H9 (cell line): ENCODE results near the gene ANAPC2. TPM values are rescaled to one million over a fixed set of nuclear protein-coding genes. Genes with fewer than 3 reads are reported as not detected.

ENCODE experiments used
- DNase-seq: peaks from one replicate; pipeline ENCODE4 v3.0.0-alpha.2; 2017
- H2AFZ ChIP-seq: one replicate; pipeline ENCODE4 v1.6.1; 2013; ENCODE audit warnings: mild to moderate bottlenecking, low read length, control low read depth, moderate library complexity
- H2AK5ac ChIP-seq: 2 replicates; pipeline ENCODE4 v1.6.1; 2013; ENCODE audit warnings: low read length, control low read depth, mixed read lengths; ENCODE audit not compliant: insufficient read length
- H2BK120ac ChIP-seq: one replicate; pipeline ENCODE4 v1.6.1; 2013; ENCODE audit warnings: low read depth, mild to moderate bottlenecking, low read length, control low read depth, inconsistent platforms; ENCODE audit not compliant: poor library complexity, severe bottlenecking
- H2BK12ac ChIP-seq: 2 replicates; pipeline ENCODE4 v1.6.1; 2013; ENCODE audit warnings: low read length, control low read depth, mixed read lengths, low read depth; ENCODE audit not compliant: insufficient read length
- H2BK15ac ChIP-seq: 2 replicates; pipeline ENCODE4 v1.6.1; 2013; ENCODE audit warnings: low read depth, low read length, control low read depth
- H2BK20ac ChIP-seq: one replicate; pipeline ENCODE4 v1.6.1; 2013; ENCODE audit warnings: low read depth, mild to moderate bottlenecking, low read length, control low read depth, inconsistent platforms; ENCODE audit not compliant: poor library complexity, severe bottlenecking
- H2BK5ac ChIP-seq: 2 replicates; pipeline ENCODE4 v1.6.1; 2013; ENCODE audit warnings: low read length, control low read depth, mixed read lengths; ENCODE audit not compliant: insufficient read length
- H3K14ac ChIP-seq: 2 replicates; pipeline ENCODE4 v1.6.1; 2013; ENCODE audit warnings: low read length, control low read depth; ENCODE audit not compliant: insufficient read depth
- H3K18ac ChIP-seq: 2 replicates; pipeline ENCODE4 v1.6.1; 2013; ENCODE audit warnings: low read depth, mild to moderate bottlenecking, mixed read lengths, low read length, control low read depth; ENCODE audit not compliant: insufficient read length
- H3K23ac ChIP-seq: 2 replicates; pipeline ENCODE4 v1.6.1; 2013; ENCODE audit warnings: low read length, control low read depth, mixed read lengths, low read depth; ENCODE audit not compliant: insufficient read length
- H3K23me2 ChIP-seq: 2 replicates; pipeline ENCODE4 v1.6.1; 2013; ENCODE audit warnings: low read depth, mild to moderate bottlenecking, mixed read lengths, low read length, control low read depth; ENCODE audit not compliant: insufficient read length, poor library complexity, severe bottlenecking
- H3K27ac ChIP-seq: 2 replicates; pipeline ENCODE4 v1.5.1; 2013; ENCODE audit warnings: low read length, control low read depth, mixed read lengths, low read depth; ENCODE audit not compliant: insufficient read length
- H3K27me3 ChIP-seq: 2 replicates; pipeline ENCODE4 v1.6.1; 2013; ENCODE audit warnings: low read length, control low read depth, inconsistent platforms; ENCODE audit not compliant: insufficient read depth
- H3K4ac ChIP-seq: 2 replicates; pipeline ENCODE4 v1.6.1; 2013; ENCODE audit warnings: low read depth, mild to moderate bottlenecking, control low read depth, inconsistent platforms, low read length, moderate library complexity
- H3K4me1 ChIP-seq: 2 replicates; pipeline ENCODE4 v1.6.1; 2013; ENCODE audit warnings: low read length, control low read depth, inconsistent platforms; ENCODE audit not compliant: insufficient read depth
- H3K4me2 ChIP-seq: 2 replicates; pipeline ENCODE4 v1.6.1; 2013; ENCODE audit warnings: low read length, control low read depth, mixed read lengths; ENCODE audit not compliant: insufficient read length, insufficient read depth
- H3K56ac ChIP-seq: 2 replicates; pipeline ENCODE4 v1.6.1; 2013; ENCODE audit warnings: low read depth, mild to moderate bottlenecking, mixed read lengths, low read length, control low read depth; ENCODE audit not compliant: insufficient read length
- H3K79me1 ChIP-seq: 2 replicates; pipeline ENCODE4 v1.6.1; 2013; ENCODE audit warnings: low read depth, mild to moderate bottlenecking, moderate library complexity, low read length, control low read depth, inconsistent platforms; ENCODE audit not compliant: insufficient read depth, poor library complexity, severe bottlenecking
- H3K79me2 ChIP-seq: 2 replicates; pipeline ENCODE4 v1.6.1; 2013; ENCODE audit warnings: low read length, control low read depth, inconsistent platforms; ENCODE audit not compliant: insufficient read depth
- H3K9ac ChIP-seq: 2 replicates; pipeline ENCODE4 v1.6.1; 2013; ENCODE audit warnings: low read length, control low read depth, mixed read lengths; ENCODE audit not compliant: insufficient read length; ENCODE audit errors: extremely low read depth
- H3K9me3 ChIP-seq: one replicate; pipeline ENCODE4 v1.6.1; 2013; ENCODE audit warnings: low read depth, low read length, inconsistent platforms; ENCODE audit not compliant: control insufficient read depth
- H3T11ph ChIP-seq: one replicate; pipeline ENCODE4 v1.6.1; 2013; ENCODE audit warnings: mild to moderate bottlenecking, low read length, control low read depth, inconsistent platforms
- H4K20me1 ChIP-seq: one replicate; pipeline ENCODE4 v1.6.1; 2013; ENCODE audit not compliant: control insufficient read depth, insufficient read length, insufficient read depth
- H4K5ac ChIP-seq: 2 replicates; pipeline ENCODE4 v1.6.1; 2013; ENCODE audit warnings: low read depth, mild to moderate bottlenecking, mixed read lengths, low read length, control low read depth; ENCODE audit not compliant: insufficient read length
- H4K8ac ChIP-seq: replicated peaks from 2 replicates; pipeline ENCODE4 v1.6.1; 2013; ENCODE audit warnings: low read length, control low read depth, mixed read lengths, low read depth; ENCODE audit not compliant: insufficient read length
- H4K91ac ChIP-seq: 2 replicates; pipeline ENCODE4 v1.6.1; 2013; ENCODE audit warnings: low read depth, mild to moderate bottlenecking, moderate library complexity, mixed read lengths, low read length, control low read depth; ENCODE audit not compliant: insufficient read length
- H3K27ac Mint-ChIP-seq, 3 experiments: 2 replicates in 2 of 3; 3 replicates in 1 of 3; pipeline ENCODE4 v1.8.0; 2020 to 2021; ENCODE audit warnings: mixed read lengths in 3 of 3, mild to moderate bottlenecking in 1 of 3, moderate library complexity in 1 of 3
- H3K27me3 Mint-ChIP-seq: 2 replicates; pipeline ENCODE4 v1.8.0; 2021; ENCODE audit warnings: low read depth, mild to moderate bottlenecking, moderate library complexity, mixed read lengths
- H3K36me3 Mint-ChIP-seq, 3 experiments: 2 replicates in 2 of 3; 3 replicates in 1 of 3; pipeline ENCODE4 v1.8.0; 2020 to 2021; ENCODE audit warnings: low read depth in 3 of 3, mixed read lengths in 3 of 3; ENCODE audit not compliant: insufficient read depth in 1 of 3
- H3K4me1 Mint-ChIP-seq, 2 experiments: 2 replicates each; pipeline ENCODE4 v1.8.0; 2020; ENCODE audit warnings: mixed read lengths in 2 of 2
- H3K4me3 Mint-ChIP-seq, 2 experiments: 2 replicates in 1 of 2; 3 replicates in 1 of 2; pipeline ENCODE4 v1.8.0; 2020 to 2021; ENCODE audit warnings: mild to moderate bottlenecking in 2 of 2, mixed read lengths in 2 of 2, moderate library complexity in 1 of 2
- H3K9me3 Mint-ChIP-seq, 2 experiments: 2 replicates in 1 of 2; 3 replicates in 1 of 2; pipeline ENCODE4 v1.8.0; 2020; ENCODE audit warnings: mild to moderate bottlenecking in 2 of 2, mixed read lengths in 2 of 2, moderate library complexity in 1 of 2
- CTCF ChIP-seq: fragments of 200-600 bp; sonication (generic); conservative IDR thresholded peaks from 3 replicates; pipeline ENCODE4 v1.8.0; 2021; ENCODE audit warnings: antibody characterized with exemption, mild to moderate bottlenecking
- WGBS: extraction: QIAGEN DNeasy Blood & Tissue Kit; methylation state at CpG from one replicate; pipeline ENCODE4 v1.1.7; 2013; ENCODE audit warnings: missing lambda C conversion rate, low lambda C conversion rate, mixed read lengths; ENCODE audit not compliant: insufficient read length; ENCODE audit errors: extremely low coverage; 5-methylcytosine and 5-hydroxymethylcytosine counted together
- total RNA-seq: library from RNA; stranded (reverse); gene quantifications from 2 replicates; pipeline ENCODE4 v1.2.1, GENCODE V29; 2021

The ANAPC2 gene
- total RNA-seq, 1 experiment from 2014 or later = 54.8 TPM

GRCh38 chr9:137234758-137235423 is 46.5 kb upstream of the ANAPC2 start:
- Histone ChIP-seq H2BK5ac (no peak overlapping the region), H4K91ac (no peak overlapping the region), H3K18ac (no peak overlapping the region), H3K23ac (no peak overlapping the region), H4K20me1 (no peaks in the 10 kb centered on the region), H3K27ac (no peak overlapping the region), H3K4me1 (peaks cover 3% of the 10 kb centered on the region; the same call in 1 of the 2 replicates), H4K5ac (no peak overlapping the region), H2BK12ac (no peak overlapping the region), H3K14ac (no peak overlapping the region), H3K23me2 (no peaks in the 10 kb centered on the region), H2BK20ac (no peak overlapping the region), H3K4ac (no peak overlapping the region), H2BK15ac (no peak overlapping the region), H2AK5ac (no peak overlapping the region), H3K79me2 (no peaks in the 10 kb centered on the region), H3K56ac (no peak overlapping the region), H3K27me3 (no peaks in the 10 kb centered on the region), H3K79me1 (no peaks in the 10 kb centered on the region), H2BK120ac (no peak overlapping the region), H3K9me3 (no peaks in the 10 kb centered on the region), H3K9ac (no peak overlapping the region), H3K4me2 (no peak overlapping the region), H4K8ac (no peak overlapping the region), H2AFZ (no peak overlapping the region), H3T11ph (no peak overlapping the region)
- no CpG with 5 or more reads among the region's 18 CpGs for WGBS
- H3K4me1 Mint-ChIP-seq = peaks cover 12 to 20% of the 10 kb centered on the region in 2 experiments
- no peak overlapping the region for H3K4me3 Mint-ChIP-seq
- TF ChIP-seq CTCF = no peak
- no peaks in the 10 kb centered on the region for H3K9me3 Mint-ChIP-seq
- no peak for DNase-seq
- peaks cover 7% of the 10 kb centered on the region for H3K27me3 Mint-ChIP-seq
- H3K36me3 Mint-ChIP-seq = peaks cover 0 to 5% (median 0%) of the 10 kb centered on the region in 3 experiments; a peak in 3 of 7 replicates
- H3K27ac Mint-ChIP-seq = peak overlapping the region in 2 of 3 experiments; percentile 34 to 76; a peak in 2 of 7 replicates
